Nephron (organoid): ENCODE measurements around the gene HYDIN.

Experiments used
- H3K27ac Mint-ChIP-seq, 3 experiments: 2 replicates each; pipeline ENCODE4 v1.8.0; 2020; ENCODE audit warnings: mixed read lengths in 3 of 3, mild to moderate bottlenecking in 2 of 3, moderate library complexity in 1 of 3
- H3K27me3 Mint-ChIP-seq: 2 replicates; pipeline ENCODE4 v1.8.0; 2021; ENCODE audit warnings: low read depth, mild to moderate bottlenecking, moderate library complexity, mixed read lengths
- H3K36me3 Mint-ChIP-seq: 2 replicates; pipeline ENCODE4 v1.8.0; 2020; ENCODE audit warnings: low read depth, mixed read lengths
- H3K4me1 Mint-ChIP-seq: 2 replicates; pipeline ENCODE4 v1.8.0; 2020; ENCODE audit warnings: mixed read lengths
- H3K4me3 Mint-ChIP-seq, 3 experiments: 2 replicates each; pipeline ENCODE4 v1.8.0; 2020; ENCODE audit warnings: mild to moderate bottlenecking in 3 of 3, mixed read lengths in 3 of 3, moderate library complexity in 2 of 3
- H3K9me3 Mint-ChIP-seq: 2 replicates; pipeline ENCODE4 v1.8.0; 2020; ENCODE audit warnings: mixed read lengths
- TF ChIP-seq, protein P1 (sequence below), 3 experiments: fragments of 200-600 bp; sonication (generic); IDR thresholded peaks; one replicate each; pipeline ENCODE4 v1.5.0; 2021; ENCODE audit warnings: antibody characterized with exemption in 3 of 3; ENCODE audit not compliant: unreplicated experiment in 3 of 3

Gene HYDIN

GRCh38 chr16:71254832-71255525 lies 24.5 kb upstream of the HYDIN start:
- Mint-ChIP-seq H3K9me3 (no peaks in the 10 kb centered on the region), H3K4me3 (peak overlapping the region in 1 of 3 experiments; percentile 13), H3K4me1 (peaks cover 58% of the 10 kb centered on the region), H3K27me3 (peaks cover 5% of the 10 kb centered on the region), H3K27ac (peak overlapping the region; percentile 81 to 93 (median 91)), H3K36me3 (no peaks in the 10 kb centered on the region)
- TF ChIP-seq, protein P1, sequence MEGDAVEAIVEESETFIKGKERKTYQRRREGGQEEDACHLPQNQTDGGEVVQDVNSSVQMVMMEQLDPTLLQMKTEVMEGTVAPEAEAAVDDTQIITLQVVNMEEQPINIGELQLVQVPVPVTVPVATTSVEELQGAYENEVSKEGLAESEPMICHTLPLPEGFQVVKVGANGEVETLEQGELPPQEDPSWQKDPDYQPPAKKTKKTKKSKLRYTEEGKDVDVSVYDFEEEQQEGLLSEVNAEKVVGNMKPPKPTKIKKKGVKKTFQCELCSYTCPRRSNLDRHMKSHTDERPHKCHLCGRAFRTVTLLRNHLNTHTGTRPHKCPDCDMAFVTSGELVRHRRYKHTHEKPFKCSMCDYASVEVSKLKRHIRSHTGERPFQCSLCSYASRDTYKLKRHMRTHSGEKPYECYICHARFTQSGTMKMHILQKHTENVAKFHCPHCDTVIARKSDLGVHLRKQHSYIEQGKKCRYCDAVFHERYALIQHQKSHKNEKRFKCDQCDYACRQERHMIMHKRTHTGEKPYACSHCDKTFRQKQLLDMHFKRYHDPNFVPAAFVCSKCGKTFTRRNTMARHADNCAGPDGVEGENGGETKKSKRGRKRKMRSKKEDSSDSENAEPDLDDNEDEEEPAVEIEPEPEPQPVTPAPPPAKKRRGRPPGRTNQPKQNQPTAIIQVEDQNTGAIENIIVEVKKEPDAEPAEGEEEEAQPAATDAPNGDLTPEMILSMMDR (IDR thresholded peaks at IDR 0.05; ENCODE audit: unreplicated experiment in 3 of 3) = no peak

- TF ChIP-seq, protein P1 (IDR thresholded peaks at IDR 0.05; ENCODE audit: unreplicated experiment in 3 of 3) = no peak
- Mint-ChIP-seq H3K9me3 (no peaks in the 10 kb centered on the region), H3K27ac (no peak overlapping the region), H3K4me1 (peaks cover 23% of the 10 kb centered on the region), H3K27me3 (peaks cover 5% of the 10 kb centered on the region), H3K36me3 (no peaks in the 10 kb centered on the region), H3K4me3 (no peak overlapping the region)
Measured at GRCh38 chr16:71250461-71251235, 20.1 kb upstream of the HYDIN start.

GRCh38 chr16:71249399-71249798 lies 18.9 kb upstream of the HYDIN start:
- Mint-ChIP-seq H3K36me3 (no peaks in the 10 kb centered on the region), H3K9me3 (no peaks in the 10 kb centered on the region), H3K27me3 (peaks cover 5% of the 10 kb centered on the region), H3K4me3 (no peak overlapping the region), H3K4me1 (peaks cover 10% of the 10 kb centered on the region), H3K27ac (no peak overlapping the region)
- TF ChIP-seq, protein P1 (IDR thresholded peaks at IDR 0.05; ENCODE audit: unreplicated experiment in 3 of 3) = no peak

DNA sequence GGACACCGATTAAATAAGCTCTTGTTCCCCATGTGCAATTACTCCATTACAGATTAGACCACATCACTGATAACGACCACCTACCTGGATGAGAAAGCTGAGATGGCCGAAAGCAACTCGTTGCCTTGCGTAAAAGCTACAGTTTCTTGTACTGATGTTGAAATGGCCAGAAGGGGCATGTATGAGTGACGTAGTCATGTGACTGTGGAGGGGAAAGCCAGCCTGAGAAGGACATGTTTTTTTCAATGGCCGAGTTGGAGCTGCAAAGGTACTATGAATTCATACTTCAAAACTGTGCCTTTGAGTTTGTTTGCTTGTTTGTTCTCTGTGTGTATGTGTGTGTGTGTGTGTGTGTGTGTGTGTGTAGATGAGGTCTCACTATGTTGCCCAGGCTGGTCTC lies 17.0 kb upstream of the HYDIN start:
- Mint-ChIP-seq H3K9me3 (no peaks in the 10 kb centered on the region), H3K36me3 (no peaks in the 10 kb centered on the region), H3K27me3 (peaks cover 5% of the 10 kb centered on the region), H3K27ac (no peak overlapping the region), H3K4me1 (no peaks in the 10 kb centered on the region), H3K4me3 (no peak overlapping the region)
- TF ChIP-seq, protein P1 (IDR thresholded peaks at IDR 0.05; ENCODE audit: unreplicated experiment in 3 of 3) = no peak

GRCh38 chr16:71246309-71246708 lies 15.8 kb upstream of the HYDIN start:
- Mint-ChIP-seq H3K4me1 (no peaks in the 10 kb centered on the region), H3K4me3 (no peak overlapping the region), H3K36me3 (no peaks in the 10 kb centered on the region), H3K27me3 (peaks cover 5% of the 10 kb centered on the region), H3K27ac (no peak overlapping the region), H3K9me3 (no peaks in the 10 kb centered on the region)
- TF ChIP-seq, protein P1 (IDR thresholded peaks at IDR 0.05; ENCODE audit: unreplicated experiment in 3 of 3) = no peak
